IPS-NIHi11 (cell line): Measurements from ENCODE around the gene RNASET2.
A peak's percentile ranks its signal among the peaks of the same experiment; 100 is the strongest.

ENCODE experiments used
- DNase-seq: peaks from one replicate; pipeline ENCODE4 v3.0.0; 2012; ENCODE audit warnings: mixed read lengths, low spot score

Gene RNASET2, protein sequence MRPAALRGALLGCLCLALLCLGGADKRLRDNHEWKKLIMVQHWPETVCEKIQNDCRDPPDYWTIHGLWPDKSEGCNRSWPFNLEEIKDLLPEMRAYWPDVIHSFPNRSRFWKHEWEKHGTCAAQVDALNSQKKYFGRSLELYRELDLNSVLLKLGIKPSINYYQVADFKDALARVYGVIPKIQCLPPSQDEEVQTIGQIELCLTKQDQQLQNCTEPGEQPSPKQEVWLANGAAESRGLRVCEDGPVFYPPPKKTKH

DNA sequence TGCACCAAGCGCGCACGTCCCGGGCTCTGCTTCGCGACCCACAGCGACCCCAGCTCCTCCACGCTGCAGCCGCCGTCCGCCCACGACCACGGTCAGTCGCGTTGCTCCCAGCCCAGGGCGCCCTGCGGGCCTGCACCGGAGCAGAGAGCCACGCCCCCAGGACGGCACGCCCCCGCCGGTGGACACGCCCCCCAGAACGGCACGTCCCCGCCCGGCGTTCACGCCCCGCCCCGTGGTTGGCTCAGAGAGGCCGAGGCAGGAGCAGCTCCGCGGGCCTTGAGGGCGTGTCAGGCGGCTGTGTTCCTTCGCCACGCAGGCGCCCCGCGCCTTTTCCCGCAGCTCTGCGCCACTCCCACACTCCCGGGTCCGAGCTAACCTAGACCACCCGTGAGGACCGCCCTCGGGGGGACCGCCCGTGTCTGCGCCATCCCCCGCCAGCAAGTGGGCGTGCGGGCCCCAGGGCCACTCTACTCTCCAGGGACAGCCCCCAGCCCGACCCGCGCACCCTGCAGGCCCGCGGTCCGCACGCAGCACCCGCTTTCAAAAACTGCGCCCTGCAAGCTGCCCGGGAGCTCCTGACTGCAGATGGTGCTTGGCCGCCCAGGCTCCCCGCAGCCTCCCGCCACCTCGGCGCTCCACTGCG is at the start of gene RNASET2:
Gene RNASET2, minus strand, starts transcription at position 107 of the 643 bp plus-strand sequence. CDS start 368 bp downstream, outside the sequence.
- peak; percentile 97 for DNase-seq

DNA sequence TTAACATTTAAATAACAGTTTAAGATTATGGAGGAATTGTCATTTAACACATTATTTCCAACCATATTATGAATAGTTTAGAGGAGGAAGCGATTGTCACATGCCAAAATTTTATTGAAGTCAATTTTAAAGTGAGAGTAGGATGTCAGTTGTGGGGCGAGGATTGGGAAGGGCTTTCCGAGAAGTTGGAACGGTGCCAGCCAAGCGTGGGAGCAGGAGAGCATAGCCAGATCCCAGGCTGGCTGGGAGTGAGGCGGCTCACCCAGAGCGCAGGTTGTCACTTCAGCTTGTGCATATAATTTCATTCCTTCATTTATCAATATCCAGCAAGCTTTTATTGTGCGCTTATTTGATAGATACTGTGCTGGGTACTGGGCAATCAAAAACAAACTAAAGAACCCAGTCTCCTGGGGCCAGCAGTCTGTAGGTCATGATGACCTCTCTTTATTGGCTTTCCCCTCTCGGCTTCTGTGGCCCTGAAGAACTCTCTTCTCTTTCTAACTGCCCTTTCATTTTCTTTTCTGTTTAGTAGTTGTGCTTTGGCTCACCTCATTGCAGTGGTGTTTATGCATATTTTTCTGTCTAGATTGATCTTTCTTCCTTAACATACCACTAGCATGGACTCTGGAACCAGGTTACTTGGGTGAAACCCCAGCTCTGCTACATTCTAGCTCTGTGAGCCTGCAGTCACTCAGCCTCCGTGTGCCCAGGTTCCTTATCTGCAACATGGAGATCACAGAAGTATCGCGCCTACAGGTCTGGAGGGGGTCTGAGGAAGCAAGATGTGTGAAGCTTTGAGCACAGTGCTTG is 49.2 kb upstream of the RNASET2 start:
- DNase-seq, result no peak

DNA sequence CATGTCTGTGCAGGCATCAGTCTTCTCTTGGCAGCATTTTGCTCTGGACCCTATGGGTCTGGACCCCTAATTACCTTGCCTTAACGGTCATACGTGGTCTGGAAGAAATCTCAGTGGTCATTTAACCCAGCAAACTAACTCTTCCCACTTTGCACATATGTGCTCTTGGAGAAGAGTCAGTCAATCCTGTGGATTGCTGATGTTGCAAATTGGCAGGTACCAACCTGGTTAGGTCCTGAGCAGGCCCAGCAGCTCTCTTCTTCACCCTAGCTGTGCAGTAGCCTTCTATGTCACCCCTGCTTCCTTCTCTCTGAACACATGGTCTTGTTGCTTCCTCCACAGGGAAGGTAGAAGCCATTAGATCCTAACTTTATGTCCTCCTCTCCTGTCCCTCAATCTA is 44.4 kb upstream of the RNASET2 start:
- DNase-seq, result no peak

DNA sequence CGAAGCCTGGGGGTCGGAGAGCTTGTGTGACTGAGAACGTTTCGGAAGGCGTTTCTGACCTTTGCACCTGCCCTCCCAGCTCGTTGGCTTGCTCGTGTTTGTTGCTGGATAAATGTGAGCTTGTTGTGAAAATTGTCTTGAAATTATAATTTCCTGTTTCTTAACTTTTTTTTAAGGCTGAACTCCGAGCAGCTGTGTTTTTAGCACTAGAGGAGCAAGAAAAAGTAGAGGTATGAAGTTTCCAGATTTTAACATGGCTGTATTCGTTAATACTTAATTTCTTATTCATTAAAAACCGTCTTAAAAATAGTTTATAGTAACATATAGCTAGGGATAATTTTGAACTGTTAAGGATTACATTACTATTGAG is 43.5 kb upstream of the RNASET2 start:
- DNase-seq, result no peak

DNA sequence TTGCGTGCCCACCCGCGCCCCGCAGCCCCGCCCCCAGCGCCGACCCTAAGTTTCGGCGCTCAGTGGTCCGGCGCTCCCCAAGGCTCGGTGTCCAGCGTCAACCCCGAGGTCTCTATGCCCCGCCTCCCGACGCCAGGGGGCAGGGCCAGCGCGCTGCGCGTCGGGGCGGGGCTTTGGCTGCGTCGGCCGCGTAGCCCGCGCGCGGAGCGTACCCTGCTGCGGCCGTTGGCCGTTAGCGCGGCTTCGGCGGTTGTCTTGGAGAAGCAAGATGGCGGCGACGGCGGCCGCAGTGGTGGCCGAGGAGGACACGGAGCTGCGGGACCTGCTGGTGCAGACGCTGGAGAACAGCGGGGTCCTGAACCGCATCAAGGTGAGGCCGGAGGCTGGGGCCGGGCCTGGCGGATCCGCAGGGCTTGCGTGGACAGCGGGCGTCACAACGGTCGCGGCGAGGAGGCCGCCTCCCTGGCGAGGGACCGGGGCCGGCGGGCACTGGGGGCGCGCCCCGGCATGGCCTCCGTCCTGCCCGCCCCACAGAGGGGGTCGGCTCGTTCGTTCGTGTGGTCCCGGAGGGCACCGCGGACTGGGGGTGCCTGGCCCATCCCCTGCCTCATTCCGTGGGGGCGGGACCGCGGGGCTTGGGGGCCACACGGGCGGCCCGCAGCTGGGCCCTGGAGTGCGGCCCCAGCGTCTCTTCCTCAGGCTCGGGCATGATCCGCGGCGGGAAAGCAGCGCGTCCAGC is 43.0 kb upstream of the RNASET2 start, which contains the start of gene CEP43:
Gene CEP43, plus strand, starts transcription at position 253 of the 739 bp plus-strand sequence. Its CDS starts 16 bp downstream, at position 269.
- DNase-seq, result peak; percentile 97

DNA sequence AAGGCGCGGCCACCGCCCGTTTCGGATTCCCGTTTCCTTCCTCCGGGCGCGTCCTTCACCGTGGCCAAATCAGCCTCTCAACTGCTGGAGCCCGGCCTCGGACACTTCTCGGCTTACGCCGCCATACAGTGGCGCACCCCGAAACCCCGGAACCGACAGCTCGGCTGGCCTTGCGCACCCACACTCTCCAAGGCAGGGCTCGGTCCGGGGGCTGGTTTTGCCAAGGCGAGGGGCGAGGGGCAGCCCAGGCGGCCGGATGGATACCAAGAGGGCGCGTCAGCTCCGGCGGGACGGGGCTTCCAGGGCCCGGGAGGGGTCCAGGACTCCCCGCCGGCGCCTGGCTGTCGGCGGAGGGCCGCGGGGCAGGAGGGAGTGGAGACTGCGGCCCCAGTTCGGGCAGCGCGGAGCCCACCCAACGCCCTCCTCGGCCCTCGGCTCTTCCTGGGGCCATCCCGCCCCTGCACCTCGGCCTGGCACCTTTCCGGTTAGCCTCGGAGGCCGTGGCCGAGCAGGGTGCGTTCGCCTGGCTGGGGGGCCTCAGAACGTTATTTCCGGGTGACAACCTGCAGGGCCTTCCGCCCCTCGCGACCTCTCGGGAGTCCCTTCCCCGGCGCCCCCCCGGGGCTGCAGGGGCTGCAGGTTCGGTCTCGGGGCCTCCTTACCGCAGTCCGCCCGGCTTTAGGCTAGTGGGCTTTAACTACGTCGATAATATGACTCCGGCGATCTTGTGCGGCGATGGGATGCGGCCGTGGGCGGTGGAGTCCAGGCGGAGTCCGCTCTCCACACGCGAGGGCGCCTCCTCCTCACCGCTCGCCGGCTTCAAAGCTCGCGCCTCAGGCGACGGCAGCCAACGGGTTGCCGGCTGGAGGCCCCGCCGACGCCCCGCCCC is 42.1 kb upstream of the RNASET2 start:
- DNase-seq, result peak; percentile 22

DNA sequence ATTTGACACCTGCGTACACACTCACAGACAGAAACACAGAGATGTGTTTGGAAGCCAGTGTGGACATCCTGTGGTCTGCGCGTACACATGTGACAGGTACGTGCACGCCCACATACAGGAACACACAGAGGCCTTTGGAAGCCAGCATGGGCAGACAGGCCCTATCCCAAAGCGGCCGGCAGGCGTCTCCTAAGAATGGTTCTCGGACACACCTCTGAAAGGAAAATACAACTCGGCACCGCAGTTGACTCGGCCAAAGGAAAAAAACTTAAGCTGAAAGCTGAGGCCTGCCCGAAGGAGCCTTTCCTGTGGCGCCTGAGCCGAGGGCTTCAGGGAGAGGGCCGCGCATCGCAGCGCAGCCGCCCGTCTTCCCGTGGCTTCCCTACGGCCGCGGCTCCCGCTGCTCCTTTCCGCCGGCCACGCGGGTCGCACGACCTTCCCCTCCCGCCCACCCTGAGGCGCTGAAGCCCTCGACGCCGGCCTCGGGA is 41.5 kb upstream of the RNASET2 start:
- DNase-seq, result peak; percentile 70

DNA sequence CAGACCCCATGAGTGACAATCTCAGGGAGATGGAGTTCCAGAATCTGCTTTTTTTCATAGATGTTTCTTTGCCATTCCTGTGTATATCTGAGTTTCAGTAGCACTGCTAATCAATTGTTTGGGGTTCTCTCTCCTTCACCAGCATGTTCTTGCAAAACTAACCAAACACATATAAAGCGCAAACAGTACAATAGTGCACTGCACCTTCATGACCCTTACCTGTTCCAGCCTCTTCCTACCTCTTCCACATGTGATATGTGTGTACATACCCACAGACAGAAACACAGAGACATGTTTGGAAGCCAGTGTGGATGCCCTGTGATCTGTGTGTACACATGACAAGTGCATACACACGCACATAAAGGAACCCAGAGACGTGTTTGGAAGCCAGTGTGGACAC is 41.0 kb upstream of the RNASET2 start:
- DNase-seq, result no peak

DNA sequence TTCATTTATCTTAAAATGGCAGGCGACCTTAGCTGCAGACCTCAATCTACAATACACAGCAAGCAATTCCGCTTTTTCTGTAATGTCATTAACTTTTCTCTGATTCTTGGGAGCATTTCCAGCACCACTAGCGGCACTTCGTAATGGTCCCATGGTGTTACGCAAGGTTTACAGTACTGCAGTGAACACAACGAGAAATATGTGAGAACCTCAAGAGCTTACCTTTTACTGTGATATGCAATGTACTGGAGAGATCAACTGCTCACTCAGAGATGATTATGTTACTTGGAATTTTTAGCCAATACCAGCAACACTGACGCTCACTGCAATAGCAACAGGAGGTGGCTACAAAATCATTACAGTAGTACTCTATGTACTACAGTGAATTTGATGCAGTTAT is 40.1 kb upstream of the RNASET2 start:
- DNase-seq, result no peak

DNA sequence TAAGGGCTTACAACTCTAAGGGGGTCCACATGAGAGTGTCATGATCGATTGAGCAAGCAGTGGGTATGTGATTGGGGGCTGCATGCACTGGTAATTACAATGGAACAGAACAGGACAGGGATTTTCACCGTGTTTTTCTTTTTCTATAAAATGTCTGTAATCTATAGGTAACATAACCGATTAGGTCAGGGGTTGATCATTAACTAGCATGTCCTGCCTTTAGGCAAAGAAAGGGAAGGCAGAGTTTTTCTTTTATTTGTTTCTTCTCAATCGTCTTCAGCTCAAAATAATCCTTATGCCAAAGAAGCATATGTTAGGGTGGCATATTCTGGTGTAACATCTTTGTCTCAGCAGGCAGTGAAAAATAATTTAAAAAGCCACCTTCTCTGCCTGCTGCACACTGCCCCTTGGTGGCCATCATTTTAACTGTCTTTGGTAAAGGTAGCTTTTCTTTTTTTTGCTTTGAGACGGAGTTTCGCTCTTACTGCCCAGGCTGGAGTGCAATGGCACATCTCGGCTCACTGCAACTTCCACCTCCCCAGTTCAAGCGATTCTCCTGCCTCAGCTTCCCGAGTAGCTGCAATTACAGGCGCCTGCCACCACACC is 33.2 kb upstream of the RNASET2 start:
- no peak for DNase-seq

DNA sequence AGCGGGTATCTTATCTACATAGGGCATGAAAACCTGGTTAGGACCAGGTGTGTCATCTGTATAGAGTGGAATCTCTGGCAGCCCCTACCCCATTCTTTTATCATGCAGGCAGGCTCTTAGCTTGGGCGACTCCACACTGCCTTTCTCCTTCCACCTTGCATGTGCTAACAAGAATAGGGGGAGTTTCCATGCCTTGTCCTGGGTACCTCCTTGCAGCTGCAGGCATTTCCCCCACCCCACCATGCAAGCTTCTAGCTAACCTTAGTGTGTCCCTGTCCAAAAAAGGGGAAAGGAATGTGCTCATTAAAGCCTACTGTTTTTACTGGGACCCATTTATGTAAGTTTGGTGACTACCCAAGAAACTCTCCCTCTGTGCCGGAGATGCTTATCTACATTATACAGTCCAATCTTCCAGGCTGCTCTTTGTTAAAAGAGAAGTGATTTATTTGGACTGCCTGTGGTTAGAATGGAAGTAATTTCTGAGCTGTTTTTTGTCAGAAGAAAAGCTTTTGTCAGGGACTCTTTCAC is 32.4 kb upstream of the RNASET2 start:
- DNase-seq, result peak; percentile 33

DNA sequence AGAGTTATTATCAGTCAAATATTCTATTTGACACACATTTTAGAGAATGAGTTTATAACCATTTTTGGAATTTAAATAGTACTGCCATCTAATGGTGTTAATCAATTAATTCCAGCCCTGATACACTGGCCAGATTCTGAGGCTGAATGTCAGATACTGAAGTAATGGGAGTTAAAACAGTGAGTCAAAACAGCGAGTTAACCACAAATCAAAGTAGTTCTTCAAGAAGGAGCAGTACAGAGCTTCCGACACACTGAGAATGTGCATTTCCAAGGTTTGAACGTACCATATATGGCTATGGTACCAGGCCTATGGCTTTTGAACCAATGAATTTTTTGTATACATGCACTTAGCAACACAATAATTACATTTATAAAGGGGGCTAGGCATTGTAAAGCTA is 31.6 kb upstream of the RNASET2 start:
- DNase-seq, result no peak

DNA sequence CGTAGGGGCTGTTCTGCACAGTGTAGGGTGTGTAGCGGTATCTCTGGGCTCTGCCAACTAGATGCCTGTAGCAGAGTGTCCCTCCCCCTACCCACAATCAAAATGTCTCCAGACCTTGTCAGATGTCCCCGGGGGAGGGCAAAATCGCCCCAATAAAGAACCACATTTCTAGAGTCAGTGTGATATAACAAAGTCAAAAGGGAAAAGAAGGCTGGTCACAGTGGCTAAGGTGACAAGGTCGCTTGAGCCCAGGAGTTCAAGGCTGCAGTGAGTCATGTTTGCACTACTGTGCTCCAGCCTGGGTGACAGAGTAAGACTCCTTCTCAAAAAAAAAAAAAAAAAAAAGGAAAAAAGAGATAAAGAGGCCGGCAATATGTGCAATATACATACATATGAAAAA is 31.1 kb upstream of the RNASET2 start:
- no peak for DNase-seq

DNA sequence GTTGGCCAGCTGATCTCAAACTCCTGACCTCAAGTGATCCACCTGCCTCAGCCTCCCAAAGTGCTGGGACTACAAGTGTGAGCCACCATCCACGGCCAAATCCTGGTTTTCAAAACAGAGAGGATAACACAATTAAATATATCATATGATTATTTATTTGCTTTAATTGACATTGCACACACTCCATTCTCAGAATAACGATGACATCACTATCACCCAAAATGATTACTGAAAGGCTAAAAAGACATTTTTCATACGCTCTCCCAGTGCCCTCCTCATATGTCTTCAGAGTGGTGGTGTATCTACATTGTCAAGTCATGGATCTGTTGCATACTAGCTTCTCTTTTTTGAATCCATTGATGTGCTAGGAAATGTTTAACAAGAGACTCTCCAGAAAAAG is 24.4 kb upstream of the RNASET2 start:
- no peak for DNase-seq

DNA sequence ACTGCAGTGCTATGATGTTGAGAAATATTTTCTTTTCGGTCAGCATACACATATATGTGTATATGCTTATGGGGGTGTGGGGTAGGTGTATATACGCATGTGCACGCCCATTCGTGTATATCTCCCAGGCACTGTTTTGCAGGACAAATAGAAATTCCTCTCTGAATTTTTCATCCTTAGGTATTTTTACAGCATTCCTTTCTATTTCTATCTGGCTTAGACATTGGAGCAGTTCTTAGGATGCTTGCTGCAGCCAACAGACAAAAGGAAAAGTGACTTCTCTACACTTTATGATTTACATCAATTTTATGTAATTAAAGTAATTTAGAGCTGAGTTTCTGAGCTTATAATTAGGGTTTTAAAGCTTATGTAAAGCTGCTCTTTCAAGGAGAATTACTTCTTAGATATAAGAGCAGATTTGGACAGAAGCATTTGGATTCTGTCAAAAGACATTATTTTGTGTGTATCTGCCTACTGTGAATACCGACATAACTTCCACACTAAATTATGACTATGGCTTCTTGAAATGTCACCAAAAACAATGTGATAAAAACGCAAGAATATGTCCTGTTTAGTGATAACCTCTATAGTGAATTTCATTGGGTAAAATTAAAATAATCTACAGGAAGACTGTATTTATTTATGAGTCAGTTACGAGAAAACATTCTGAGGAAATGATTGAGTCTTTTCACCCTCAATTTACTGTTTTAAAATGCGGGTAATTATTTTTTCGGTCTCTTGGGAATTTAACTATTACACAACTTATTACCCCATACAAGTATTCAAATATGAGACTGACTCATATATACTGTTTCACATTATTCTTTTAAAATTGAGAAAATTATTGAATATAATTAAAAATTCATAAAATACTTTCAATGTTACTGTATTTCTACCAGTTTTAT is 21.5 kb upstream of the RNASET2 start:
- DNase-seq, result no peak

DNA sequence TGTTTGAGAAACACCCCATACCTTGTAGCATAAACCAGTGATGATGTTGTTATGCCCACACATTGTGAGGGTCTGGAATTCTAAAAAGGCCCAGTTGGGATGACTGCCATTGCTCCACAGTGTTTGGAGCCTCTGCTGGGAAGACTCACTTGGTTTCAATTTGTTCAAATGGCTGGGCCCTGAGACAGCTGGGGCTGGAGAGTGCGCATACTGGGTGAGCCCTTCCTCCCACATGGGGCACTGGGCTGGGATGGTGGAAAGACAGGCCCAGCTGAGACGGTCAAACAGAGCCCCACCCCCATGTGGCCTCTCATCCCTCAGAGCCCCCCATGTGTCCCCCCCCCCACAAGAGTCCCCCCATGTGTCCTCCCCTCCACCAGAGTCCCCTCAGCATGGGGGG is 20.3 kb upstream of the RNASET2 start:
- DNase-seq, result no peak

DNA sequence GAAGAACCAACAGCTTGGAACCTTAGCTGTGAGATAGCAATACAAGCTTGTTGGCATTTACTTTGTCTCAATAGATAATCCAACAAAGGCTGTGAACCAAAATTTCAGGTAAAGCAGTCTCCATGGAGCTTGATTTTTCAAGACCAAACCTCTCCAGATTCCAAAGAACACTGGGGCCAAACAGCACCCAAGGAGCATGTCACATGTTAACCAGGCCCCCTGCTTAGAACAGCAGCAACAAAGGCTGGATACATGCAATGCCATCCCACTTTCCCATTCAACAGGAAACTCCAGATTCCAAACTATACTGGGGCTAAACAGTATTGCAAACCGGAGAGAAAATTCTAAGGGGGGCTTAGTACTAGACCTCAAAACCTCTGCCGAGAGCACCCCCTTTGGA is 15.8 kb upstream of the RNASET2 start:
- DNase-seq, result no peak

DNA sequence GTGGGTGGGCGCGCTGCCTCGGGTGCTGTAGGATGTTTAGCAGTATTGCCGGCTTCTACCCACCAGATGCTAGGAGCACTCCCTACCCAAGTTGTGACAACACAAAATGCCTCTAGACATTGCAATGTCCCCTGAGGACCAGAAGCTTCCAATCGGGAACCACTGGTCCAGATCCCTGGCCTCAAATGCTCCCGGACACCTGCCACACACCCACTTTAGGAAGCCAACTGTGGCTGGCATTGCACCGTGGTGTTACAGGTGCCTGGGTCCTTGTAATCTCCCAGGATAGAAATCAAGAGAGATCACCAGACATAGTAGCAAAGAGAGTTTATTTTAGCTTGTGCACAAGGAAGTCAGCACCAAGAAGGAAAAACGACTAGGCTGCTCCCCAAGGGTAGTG is 14.9 kb upstream of the RNASET2 start:
- DNase-seq, result no peak

DNA sequence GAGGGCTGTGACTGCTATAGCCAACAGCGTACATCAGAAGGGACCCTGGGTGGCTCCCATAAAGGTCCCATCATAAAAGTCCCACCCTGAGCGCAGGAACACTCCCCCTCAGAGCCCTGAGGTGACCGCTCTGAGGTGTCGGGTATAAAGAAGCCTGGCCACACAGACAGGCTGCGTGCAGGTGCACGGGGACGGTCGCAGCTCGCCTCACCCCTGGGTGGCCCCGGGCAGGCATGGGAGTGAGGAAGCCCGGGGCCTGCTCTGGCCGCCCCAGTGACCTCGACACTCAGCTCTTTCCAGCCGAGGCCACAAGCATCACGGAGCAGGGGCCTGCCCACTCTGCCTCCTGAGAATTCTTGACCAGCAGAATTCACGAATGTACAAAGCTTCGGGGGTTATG is 14.4 kb upstream of the RNASET2 start:
- DNase-seq, result no peak
